ENCODE measurements around the gene ADAP1. TPM values are rescaled to one million over a fixed set of nuclear protein-coding genes. Genes with fewer than 3 reads are reported as not detected.

ADAP1 gene
- total RNA-seq, 1 donor from 2014 or later: 32.0 TPM

- DNase-seq: no peak
Observed at GRCh38 chr7:988963-989529, 34.6 kb upstream of the ADAP1 start.

- no peak for DNase-seq
Observed at GRCh38 chr7:988426-988911, 34.0 kb upstream of the ADAP1 start.

- DNase-seq: no peak
Observed at GRCh38 chr7:987909-988308, 33.4 kb upstream of the ADAP1 start.

- no peak for DNase-seq
Observed at GRCh38 chr7:986766-987751, 32.6 kb upstream of the ADAP1 start.

- DNase-seq: no peak
Observed at GRCh38 chr7:985915-986741, 31.6 kb upstream of the ADAP1 start.

GRCh38 chr7:985127-985416 lies 30.6 kb upstream of the ADAP1 start:
- no peak for DNase-seq

GRCh38 chr7:984361-985126 lies 30.1 kb upstream of the ADAP1 start:
- DNase-seq: no peak

- no peak for DNase-seq
Observed at GRCh38 chr7:983616-984071, 29.2 kb upstream of the ADAP1 start.

- no peak for DNase-seq
Observed at GRCh38 chr7:983004-983615, 28.6 kb upstream of the ADAP1 start, which contains the start of gene CYP2W1. CYP2W1 (plus strand) TSS chr7:983181; CDS start chr7:983212, 31 bp downstream.

GRCh38 chr7:982511-983003 lies 28.1 kb upstream of the ADAP1 start:
- DNase-seq: no peak

- DNase-seq: no peak
Observed at GRCh38 chr7:981793-982510, 27.5 kb upstream of the ADAP1 start.

GRCh38 chr7:979886-980571 lies 25.5 kb upstream of the ADAP1 start:
- DNase-seq: no peak

- DNase-seq: no peak
Observed at GRCh38 chr7:979151-979550, 24.7 kb upstream of the ADAP1 start.

- DNase-seq: no peak
Observed at GRCh38 chr7:978416-979091, 24.1 kb upstream of the ADAP1 start.

- no peak for DNase-seq
Observed at GRCh38 chr7:978049-978346, 23.5 kb upstream of the ADAP1 start.

- DNase-seq: no peak
Observed at GRCh38 chr7:977326-978048, 23.0 kb upstream of the ADAP1 start.

- no peak for DNase-seq
Observed at GRCh38 chr7:976901-977325, 22.4 kb upstream of the ADAP1 start.

GRCh38 chr7:975702-976473 lies 21.4 kb upstream of the ADAP1 start:
- DNase-seq: no peak
